Motor neuron (in vitro differentiated cells): ENCODE measurements around the gene WRAP73. TPM values are rescaled to one million over a fixed set of nuclear protein-coding genes. Genes with fewer than 3 reads are reported as not detected.

Experiments
- ATAC-seq, 8 experiments: fragments of 200-7000 bp; cut with Tn5 transposase; replicated peaks in 6 of 8; 2 replicates each; pipeline ENCODE4 v1.8.0; 2021; ENCODE audit warnings: mild to moderate bottlenecking in 8 of 8, moderate library complexity in 8 of 8
- H3K27ac ChIP-seq, 2 donors: fragments of 250-450 bp; sonication (Bioruptor Pico); 2 replicates each; pipeline ENCODE4 v1.9.0; 2021; ENCODE audit warnings: antibody characterized with exemption in 2 of 2, mild to moderate bottlenecking in 2 of 2, moderate library complexity in 1 of 2
- H3K4me1 ChIP-seq, 2 donors: fragments of 250-450 bp; sonication (Bioruptor Pico); replicated peaks in 1 of 2; 2 replicates each; pipeline ENCODE4 v1.6.1; 2021; ENCODE audit warnings: antibody characterized with exemption in 2 of 2, mild to moderate bottlenecking in 2 of 2, moderate library complexity in 1 of 2
- H3K4me3 ChIP-seq, 5 donors: fragments of 250-450 bp; sonication (Bioruptor Pico); 2 replicates each; pipeline ENCODE4 v1.9.0; 2021; ENCODE audit warnings: antibody characterized with exemption in 5 of 5, mild to moderate bottlenecking in 5 of 5, moderate library complexity in 4 of 5
- WGBS, 10 experiments: fragments of 450-650 bp; shearing (Covaris generic); methylation state at CpG; one replicate each; pipeline ENCODE4 v1.0.0; 2022; 5-methylcytosine and 5-hydroxymethylcytosine counted together
- in situ Hi-C, 9 experiments: fragments of 400-800 bp; cut with MboI; loops; one replicate each; pipeline ENCODE4 v1.15.0; 2021; ENCODE audit warnings: low sequenced_read_pairs in 9 of 9, low pct_unique_long_range_greater_than_20kb in 2 of 9; ENCODE audit not compliant: unreplicated experiment in 9 of 9
- total RNA-seq, 8 experiments: library from RNA; unstranded; fragments of 300-600 nt; gene quantifications; 2 replicates each; pipeline versions ENCODE4 v1.2.3 to v1.2.4, GENCODE V29; 2022

WRAP73 gene
- total RNA-seq, 8 experiments from 2014 or later = 10.4 to 21.3 (median 17.1) TPM

GRCh38 chr1:3634059-3634800 lies 15.7 kb downstream of the WRAP73 start:
- in situ Hi-C loops = no loop called here
- peaks cover 11 to 16% of the 10 kb centered on the region in 2 donors for H3K4me1 ChIP-seq
- 58 to 94% (median 80%) methylated on average over 2 to 11 of the region's 22 CpGs; no CpG with 5 or more reads in 3 of the 10 experiments for WGBS, 10 experiments
- no peak overlapping the region for H3K27ac ChIP-seq
- no peak for ATAC-seq
- H3K4me3 ChIP-seq = no peak overlapping the region

- WGBS, 10 experiments = 43 to 100% (median 93%) methylated on average over 1 to 24 of the region's 28 CpGs; no CpG with 5 or more reads in 3 of the 10 experiments
These were observed 16.4 kb downstream of the WRAP73 start for GRCh38 chr1:3633344-3634058.

GRCh38 chr1:3632716-3633343 lies 17.1 kb downstream of the WRAP73 start:
- ATAC-seq = no peak
- WGBS, 10 experiments = 84 to 98% (median 94%) methylated on average over 3 to 20 of the region's 26 CpGs; no CpG with 5 or more reads in 2 of the 10 experiments
- Histone ChIP-seq H3K4me3 (no peak overlapping the region), H3K4me1 (peaks cover 11 to 16% of the 10 kb centered on the region in 2 donors), H3K27ac (no peak overlapping the region)
- in situ Hi-C loops = no loop called here

More at GRCh38 chr1:3633344-3634058, 16.4 kb downstream of the WRAP73 start:
- H3K4me1 ChIP-seq = peaks cover 11 to 16% of the 10 kb centered on the region in 2 donors
- H3K4me3 ChIP-seq = no peak overlapping the region
- no peak for ATAC-seq
- no peak overlapping the region for H3K27ac ChIP-seq
- in situ Hi-C loops = no loop called here

- ATAC-seq = no peak
- WGBS, 10 experiments = 33 to 95% (median 78%) methylated on average over 1 to 9 of the region's 17 CpGs; no CpG with 5 or more reads in 2 of the 10 experiments
- Histone ChIP-seq H3K4me3 (no peak overlapping the region), H3K27ac (peak overlapping the region in 1 of 2 donors; percentile 27), H3K4me1 (peaks cover 11 to 16% of the 10 kb centered on the region in 2 donors)
- in situ Hi-C loops = no loop called here
These were observed 17.6 kb downstream of the WRAP73 start for GRCh38 chr1:3632298-3632697.

- WGBS, 10 experiments = 31 to 87% (median 55%) methylated on average over 1 to 16 of the region's 36 CpGs; no CpG with 5 or more reads in 2 of the 10 experiments
- Histone ChIP-seq H3K4me3 (no peak overlapping the region), H3K4me1 (peaks cover 11 to 16% of the 10 kb centered on the region in 2 donors), H3K27ac (peak overlapping the region in 1 of 2 donors; percentile 44)
- ATAC-seq = peak in 7 of 8 experiments; percentile 25 to 89 (median 84)
- in situ Hi-C loops = no loop called here
These were observed 18.3 kb downstream of the WRAP73 start for GRCh38 chr1:3631320-3632260.

- 63 to 100% (median 86%) methylated on average over 1 to 8 of the region's 9 CpGs; no CpG with 5 or more reads in 1 of the 10 experiments for WGBS, 10 experiments
- in situ Hi-C loops = no loop called here
- Histone ChIP-seq H3K27ac (peak overlapping the region in 1 of 2 donors; percentile 44), H3K4me1 (peaks cover 16 to 19% of the 10 kb centered on the region in 2 donors), H3K4me3 (no peak overlapping the region)
- ATAC-seq = peak in 2 of 8 experiments; percentile 1 to 12
These were observed 19.0 kb downstream of the WRAP73 start for GRCh38 chr1:3630914-3631313.

- Histone ChIP-seq H3K4me3 (no peak overlapping the region), H3K27ac (no peak overlapping the region), H3K4me1 (peaks cover 19 to 23% of the 10 kb centered on the region in 2 donors)
- WGBS, 10 experiments = 86 to 96% (median 89%) methylated on average over 3 to 7 of the region's 11 CpGs; no CpG with 5 or more reads in 4 of the 10 experiments
- in situ Hi-C loops = no loop called here
- no peak for ATAC-seq
These were observed 19.7 kb downstream of the WRAP73 start for GRCh38 chr1:3630161-3630611.

- WGBS, 10 experiments = 75 to 100% (median 95%) methylated on average over 1 to 16 of the region's 16 CpGs; no CpG with 5 or more reads in 2 of the 10 experiments
- Histone ChIP-seq H3K27ac (no peak overlapping the region), H3K4me1 (peaks cover 19 to 23% of the 10 kb centered on the region in 2 donors), H3K4me3 (no peak overlapping the region)
- ATAC-seq = no peak
- in situ Hi-C loops = loop anchor here in 1 of 9 experiments (10.0 kb wide), 1 partner anchor 175 kb away; the partner anchor contains the start of gene ARHGEF16
These were observed 20.2 kb downstream of the WRAP73 start for GRCh38 chr1:3629561-3630160.

- in situ Hi-C loops = loop anchor here in 1 of 9 experiments (10.0 kb wide), 1 partner anchor 174 kb away; the partner anchor contains the start of gene ARHGEF16
- peaks cover 24 to 27% of the 10 kb centered on the region in 2 donors for H3K4me1 ChIP-seq
- ATAC-seq = no peak
- no peak overlapping the region for H3K27ac ChIP-seq
- 44 to 84% (median 81%) methylated on average over 2 to 8 of the region's 10 CpGs; no CpG with 5 or more reads in 3 of the 10 experiments for WGBS, 10 experiments
- H3K4me3 ChIP-seq = no peak overlapping the region
These were observed 21.5 kb downstream of the WRAP73 start for GRCh38 chr1:3628445-3628844.

GRCh38 chr1:3627515-3628253 lies 22.2 kb downstream of the WRAP73 start:
- Histone ChIP-seq H3K4me3 (no peak overlapping the region), H3K4me1 (peaks cover 26 to 29% of the 10 kb centered on the region in 2 donors), H3K27ac (no peak overlapping the region)
- no peak for ATAC-seq
- in situ Hi-C loops = loop anchor here in 1 of 9 experiments (10.0 kb wide), 1 partner anchor 173 kb away; the partner anchor contains the start of gene ARHGEF16
- WGBS, 10 experiments = 50 to 100% (median 94%) methylated on average over 1 to 23 of the region's 26 CpGs; no CpG with 5 or more reads in 3 of the 10 experiments

GRCh38 chr1:3626025-3626424 lies 23.9 kb downstream of the WRAP73 start:
- Histone ChIP-seq H3K27ac (peak overlapping the region in 1 of 2 donors; percentile 91), H3K4me3 (peak overlapping the region; percentile 80 to 94 (median 88)), H3K4me1 (peaks cover 16 to 24% of the 10 kb centered on the region in 2 donors)
- in situ Hi-C loops = loop anchor here in 1 of 9 experiments (10.0 kb wide), 1 partner anchor 171 kb away; the partner anchor contains the start of gene ARHGEF16
- 0 to 93% (median 59%) methylated on average over 1 to 4 of the region's 4 CpGs for WGBS, 10 experiments
- ATAC-seq = no peak
